ENCODE results near the gene CDC7. TPM values are rescaled to one million over a fixed set of nuclear protein-coding genes. Genes with fewer than 3 reads are reported as not detected.

The CDC7 gene
- total and polyA plus RNA-seq, 9 of the 15 experiments (the other 6 are each of a cell fraction or from before 2014, with no cell fraction given) = 22.3 to 66.8 (median 44.2) TPM

- no peaks in the 10 kb centered on the region for H3K79me2 ChIP-seq (ENCODE audit: control insufficient read depth, insufficient read depth, low read length)
- CTCF ChIA-PET (ENCODE audit: low intra/inter-chr PET ratio) = no interaction called here
- no peaks in the 10 kb centered on the region for H3K9me3 ChIP-seq (replicated peaks; ENCODE audit: control insufficient read depth, insufficient read depth, low read depth, low read length)
- DNase-seq (ENCODE audit: extremely low read depth in 1 of 4, low spot score in 3 of 4) (no peak), FAIRE-seq (no peak), ATAC-seq (no peak)
- H2AFZ ChIP-seq (ENCODE audit: low read depth, low read length) = no peak overlapping the region
- WGBS (ENCODE audit: insufficient coverage, low coverage, missing lambda C conversion rate) = 21% methylated on average over 5 of the region's 5 CpGs
- TF ChIP-seq SMARCB1 (IDR thresholded peaks at IDR 0.05; ENCODE audit: insufficient read length, low read depth) = no peak
- no peaks in the 10 kb centered on the region for H4K20me1 ChIP-seq (replicated peaks; ENCODE audit: control insufficient read depth, insufficient read depth, low read length)
- no peaks in the 10 kb centered on the region for H3K9me1 ChIP-seq (ENCODE audit: control insufficient read depth, insufficient read depth, low read length)
- peaks cover 0 to 9% of the 10 kb centered on the region in 2 experiments; a peak in 1 of 5 replicates for H3K4me1 ChIP-seq (replicated peaks in 1 of 2; ENCODE audit: control insufficient read depth in 2 of 2, insufficient read depth in 2 of 2, low read length in 2 of 2)
- no peak overlapping the region for H3K9ac ChIP-seq (ENCODE audit: insufficient read depth in 1 of 2, low read depth in 2 of 2, low read length in 2 of 2)
- peaks cover 3 to 6% of the 10 kb centered on the region in 2 experiments; a peak in 1 of 5 replicates for H3K27me3 ChIP-seq (ENCODE audit: control insufficient read depth in 2 of 2, insufficient read depth in 2 of 2, low read length in 2 of 2)
- no peaks in the 10 kb centered on the region for H3K36me3 ChIP-seq (ENCODE audit: control insufficient read depth, insufficient read depth, low read length)
- no TSS peak for BruUV-seq (replicated peaks)
- in situ Hi-C loops (cut with MboI) = loop anchor here (25.0 kb wide), 1 partner anchor 1070 kb away; no protein-coding TSS in a partner anchor
- no peak overlapping the region for H3K4me2 ChIP-seq (ENCODE audit: insufficient read depth, low read length)
- POLR2A ChIA-PET = interaction anchor here (0.6 to 1.2 kb wide), 3 partner anchors 8 to 650 kb away, joined by 3 read pairs; no protein-coding TSS in a partner anchor
- no peak overlapping the region for H3K27ac ChIP-seq (ENCODE audit: extremely low read depth, low read depth, low read length)
- intact Hi-C loops (cut with micrococcal nuclease) = no loop called here
- H3K4me3 ChIP-seq = no peak overlapping the region
Observed at GRCh38 chr1:91541918-91542533, 41.4 kb downstream of the CDC7 start.

DNA sequence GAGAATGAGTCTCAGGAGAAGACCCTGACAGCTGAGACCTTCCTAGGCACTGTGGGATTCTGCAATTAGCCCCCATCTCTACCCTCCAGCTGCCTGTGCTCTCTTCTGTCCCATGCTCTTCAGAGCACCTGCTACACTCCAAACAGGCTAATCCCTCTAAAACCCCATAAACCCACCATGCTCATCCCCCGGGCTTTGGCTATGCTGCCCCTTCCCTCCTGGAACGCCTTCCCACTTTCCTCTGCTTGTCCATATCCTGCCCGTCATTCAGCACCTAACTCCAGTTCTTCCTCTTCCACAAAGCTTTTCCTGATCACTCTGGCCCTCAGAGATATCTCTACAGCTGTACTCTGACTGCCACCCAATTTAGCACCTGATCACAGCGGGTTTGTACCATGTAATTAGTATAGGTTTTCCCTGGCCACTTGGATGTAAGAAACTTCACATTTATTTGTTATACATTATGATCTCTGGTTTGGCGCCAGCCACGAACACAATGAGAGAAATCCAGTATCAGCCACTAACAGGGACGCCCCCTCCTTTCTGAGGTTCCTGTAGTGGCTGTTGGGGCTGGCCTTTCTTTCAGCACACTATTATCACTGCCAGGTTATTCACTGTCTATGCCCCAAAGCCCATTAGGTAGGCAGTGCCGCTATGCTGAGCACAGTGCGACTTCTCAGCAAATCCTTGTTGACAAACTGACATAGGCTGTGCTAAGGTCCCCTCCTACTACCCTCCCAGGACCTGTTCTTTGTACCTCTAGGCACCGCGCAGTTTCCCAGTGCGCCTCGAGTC is 45.1 kb downstream of the CDC7 start:
- H3K9ac ChIP-seq (ENCODE audit: insufficient read depth in 1 of 2, low read depth in 2 of 2, low read length in 2 of 2) = no peak overlapping the region
- no peak overlapping the region for H3K4me3 ChIP-seq
- no peaks in the 10 kb centered on the region for H3K79me2 ChIP-seq (ENCODE audit: control insufficient read depth, insufficient read depth, low read length)
- ATAC-seq = no peak
- H3K9me3 ChIP-seq (replicated peaks; ENCODE audit: control insufficient read depth, insufficient read depth, low read depth, low read length) = no peaks in the 10 kb centered on the region
- no TSS peak for BruUV-seq (replicated peaks)
- peaks cover 0 to 6% of the 10 kb centered on the region in 2 experiments; a peak in 1 of 5 replicates for H3K27me3 ChIP-seq (ENCODE audit: control insufficient read depth in 2 of 2, insufficient read depth in 2 of 2, low read length in 2 of 2)
- no peaks in the 10 kb centered on the region for H4K20me1 ChIP-seq (replicated peaks; ENCODE audit: control insufficient read depth, insufficient read depth, low read length)
- in situ Hi-C loops (cut with MboI) (loop anchor here (25.0 kb wide), 1 partner anchor 1067 kb away; no protein-coding TSS in a partner anchor), intact Hi-C loops (cut with micrococcal nuclease) (no loop called here)
- ChIA-PET POLR2A (no interaction called here), CTCF (ENCODE audit: low intra/inter-chr PET ratio) (no interaction called here)
- no peaks in the 10 kb centered on the region for H3K36me3 ChIP-seq (ENCODE audit: control insufficient read depth, insufficient read depth, low read length)
- FAIRE-seq = no peak
- H3K4me2 ChIP-seq (ENCODE audit: insufficient read depth, low read length) = no peak overlapping the region
- H3K27ac ChIP-seq (ENCODE audit: extremely low read depth, low read depth, low read length) = no peak overlapping the region
- H2AFZ ChIP-seq (ENCODE audit: low read depth, low read length) = no peak overlapping the region
- peaks cover 0 to 9% of the 10 kb centered on the region in 2 experiments; a peak in 1 of 5 replicates for H3K4me1 ChIP-seq (replicated peaks in 1 of 2; ENCODE audit: control insufficient read depth in 2 of 2, insufficient read depth in 2 of 2, low read length in 2 of 2)
- 49% methylated on average over 13 of the region's 13 CpGs for WGBS (ENCODE audit: insufficient coverage, low coverage, missing lambda C conversion rate)
- no peaks in the 10 kb centered on the region for H3K9me1 ChIP-seq (ENCODE audit: control insufficient read depth, insufficient read depth, low read length)
- no peak for DNase-seq (ENCODE audit: extremely low read depth in 1 of 4, low spot score in 3 of 4)
- TF ChIP-seq MTA2 (IDR thresholded peaks at IDR 0.05; ENCODE audit: low read depth) (no peak), PTBP1 (IDR thresholded peaks at IDR 0.05; ENCODE audit: low read depth, low read length) (no peak), MTF1 (CRISPR knock-in tag; IDR thresholded peaks at IDR 0.05; ENCODE audit: borderline replicate concordance) (no peak), ZNF282 (CRISPR knock-in tag; IDR thresholded peaks at IDR 0.05) (no peak), ZNF23 (CRISPR knock-in tag; IDR thresholded peaks at IDR 0.05) (no peak), HMGXB4 (CRISPR knock-in tag; IDR thresholded peaks at IDR 0.05) (no peak), ESRRB (CRISPR knock-in tag; IDR thresholded peaks at IDR 0.05; ENCODE audit: borderline replicate concordance) (no peak), ZNF75A (CRISPR knock-in tag; IDR thresholded peaks at IDR 0.05) (no peak), DMBX1 (CRISPR knock-in tag; IDR thresholded peaks at IDR 0.05; ENCODE audit: borderline replicate concordance) (no peak)
- TF ChIP-seq, protein P1, sequence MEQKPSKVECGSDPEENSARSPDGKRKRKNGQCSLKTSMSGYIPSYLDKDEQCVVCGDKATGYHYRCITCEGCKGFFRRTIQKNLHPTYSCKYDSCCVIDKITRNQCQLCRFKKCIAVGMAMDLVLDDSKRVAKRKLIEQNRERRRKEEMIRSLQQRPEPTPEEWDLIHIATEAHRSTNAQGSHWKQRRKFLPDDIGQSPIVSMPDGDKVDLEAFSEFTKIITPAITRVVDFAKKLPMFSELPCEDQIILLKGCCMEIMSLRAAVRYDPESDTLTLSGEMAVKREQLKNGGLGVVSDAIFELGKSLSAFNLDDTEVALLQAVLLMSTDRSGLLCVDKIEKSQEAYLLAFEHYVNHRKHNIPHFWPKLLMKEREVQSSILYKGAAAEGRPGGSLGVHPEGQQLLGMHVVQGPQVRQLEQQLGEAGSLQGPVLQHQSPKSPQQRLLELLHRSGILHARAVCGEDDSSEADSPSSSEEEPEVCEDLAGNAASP (IDR thresholded peaks at IDR 0.05) = no peak
